NCI-H2227 (cell line): ENCODE data around the gene TAGLN2.

ENCODE experiments used
- DNase-seq: peaks from one replicate; lab custom pipeline; 2025; ENCODE audit not compliant: unreplicated experiment; lab: John Stamatoyannopoulos, UW

TAGLN2 gene

GRCh38 chr1:159949981-159950381 lies 24.7 kb upstream of the TAGLN2 start:
- DNase-seq = no peak

- no peak for DNase-seq
These were observed 23.8 kb upstream of the TAGLN2 start for GRCh38 chr1:159949123-159949522.

- DNase-seq = no peak
These were observed 22.6 kb upstream of the TAGLN2 start for GRCh38 chr1:159947942-159948341.

- DNase-seq = no peak
These were observed 21.2 kb upstream of the TAGLN2 start for GRCh38 chr1:159946242-159947187.

- peak; percentile 98 for DNase-seq
These were observed 20.4 kb upstream of the TAGLN2 start, which contains the start of gene IGSF9 for GRCh38 chr1:159945483-159946241. TSS of gene IGSF9 (minus strand) at chr1:159945613. CDS start at chr1:159943454, 2,159 bp downstream.

GRCh38 chr1:159944623-159945455 lies 19.5 kb upstream of the TAGLN2 start:
- DNase-seq = peak; percentile 47

GRCh38 chr1:159943908-159944622 lies 18.8 kb upstream of the TAGLN2 start:
- no peak for DNase-seq

- DNase-seq = no peak
These were observed 18.0 kb upstream of the TAGLN2 start for GRCh38 chr1:159943278-159943640.

GRCh38 chr1:159942632-159943277 lies 17.4 kb upstream of the TAGLN2 start:
- DNase-seq = no peak

- DNase-seq = peak; percentile 36
These were observed 16.6 kb upstream of the TAGLN2 start for GRCh38 chr1:159941591-159942560.

GRCh38 chr1:159941141-159941540 lies 15.8 kb upstream of the TAGLN2 start:
- no peak for DNase-seq

GRCh38 chr1:159940006-159940620 lies 14.8 kb upstream of the TAGLN2 start:
- no peak for DNase-seq

- no peak for DNase-seq
These were observed 14.3 kb upstream of the TAGLN2 start for GRCh38 chr1:159939678-159940002.

- DNase-seq = no peak
These were observed 13.8 kb upstream of the TAGLN2 start for GRCh38 chr1:159938905-159939677.

GRCh38 chr1:159938211-159938852 lies 13.0 kb upstream of the TAGLN2 start:
- no peak for DNase-seq

- DNase-seq = peak; percentile 33
These were observed 11.9 kb upstream of the TAGLN2 start for GRCh38 chr1:159937054-159937750.
